K562 (cell line): ENCODE data around the gene HNRNPD. TPM values are rescaled to one million over a fixed set of nuclear protein-coding genes. Genes with fewer than 3 reads are reported as not detected.
A peak's percentile ranks its signal among the peaks of the same experiment; 100 is the strongest.
"Not testable (repeated sequence)": the region's sequence is repeated elsewhere in the genome, so short reads cannot be mapped to it uniquely, and the experiment has no call there.

Experiments used
- ATAC-seq: fragments of 200-7000 bp; cut with Tn5 transposase; 3 replicates; pipeline ENCODE4 v1.9.1; 2020; ENCODE audit warnings: moderate library complexity
- BruUV-seq: library from RNA; stranded (reverse); fragments of 400-500 nt; replicated peaks from 2 replicates; lab custom pipeline; 2021; lab: Mats Ljungman, UMichigan
- CTCF ChIA-PET: fragments of 300-600 bp; formaldehyde crosslinking; extraction: SDS; loops from one replicate; lab custom pipeline; 2021; ENCODE audit warnings: low intra/inter-chr PET ratio; lab: Yijun Ruan, JAX
- POLR2A ChIA-PET: fragments of 300-600, 350-650 bp; sonication (Branson Sonifier 250); formaldehyde crosslinking; extraction: SDS; loops from one replicate; lab custom pipeline; 2021; ENCODE audit warnings: antibody characterized with exemption, inconsistent platforms; lab: Yijun Ruan, JAX
- DNase-seq, 4 experiments: peaks; one replicate each; pipeline versions ENCODE4 v3.0.0 to v3.0.0-alpha.2; 2011 to 2018; ENCODE audit warnings: low spot score in 3 of 4, mixed read lengths in 3 of 4; ENCODE audit errors: extremely low read depth in 1 of 4
- FAIRE-seq: peaks from 2 replicates; lab custom pipeline; 2011; peaks lifted over from hg19 to GRCh38; lab: Jason Lieb, UNC
- H2AFZ ChIP-seq: 2 replicates; pipeline ENCODE4 v1.6.0; 2011; ENCODE audit warnings: low read depth, low read length, control low read depth, inconsistent platforms
- H3K27ac ChIP-seq: fragments of 200-600 bp; 3 replicates; pipeline ENCODE4 v1.8.0; 2011; ENCODE audit warnings: low read depth, mild to moderate bottlenecking, control low read depth, inconsistent platforms, low read length, moderate library complexity, mixed read lengths; ENCODE audit errors: extremely low read depth
- H3K27me3 ChIP-seq, 2 experiments: fragments of 300-600 bp in 1 of 2; 2 replicates in 1 of 2; 3 replicates in 1 of 2; pipeline versions ENCODE4 v1.6.0 to v1.8.0; 2011; ENCODE audit warnings: inconsistent platforms in 2 of 2, low read length in 2 of 2, mild to moderate bottlenecking in 1 of 2, mixed read lengths in 1 of 2, moderate library complexity in 1 of 2; ENCODE audit not compliant: control insufficient read depth in 2 of 2, insufficient read depth in 2 of 2
- H3K36me3 ChIP-seq: fragments of 300-600 bp; 3 replicates; pipeline ENCODE4 v1.8.0; 2011; ENCODE audit warnings: mild to moderate bottlenecking, low read length, inconsistent platforms; ENCODE audit not compliant: control insufficient read depth, insufficient read depth
- H3K4me1 ChIP-seq, 2 experiments: fragments of 200-600 bp in 1 of 2; replicated peaks in 1 of 2; 2 replicates in 1 of 2; 3 replicates in 1 of 2; pipeline versions ENCODE4 v1.5.1 to v1.8.0; 2011; ENCODE audit warnings: inconsistent platforms in 2 of 2, low read length in 2 of 2, mild to moderate bottlenecking in 1 of 2, mixed read lengths in 1 of 2, moderate library complexity in 1 of 2; ENCODE audit not compliant: control insufficient read depth in 2 of 2, insufficient read depth in 2 of 2
- H3K4me2 ChIP-seq: 2 replicates; pipeline ENCODE4 v1.6.1; 2011; ENCODE audit warnings: low read length, control low read depth, inconsistent platforms, mixed read lengths; ENCODE audit not compliant: insufficient read depth
- H3K4me3 ChIP-seq: fragments of 200-600 bp; sonication (generic), shearing (Covaris generic); 2 replicates; pipeline ENCODE4 v1.5.1; 2016; ENCODE audit warnings: control low read depth, inconsistent platforms
- H3K79me2 ChIP-seq: fragments of 200-600 bp; 3 replicates; pipeline ENCODE4 v1.8.0; 2011; ENCODE audit warnings: low read length, inconsistent platforms; ENCODE audit not compliant: control insufficient read depth, insufficient read depth
- H3K9ac ChIP-seq, 2 experiments: 2 replicates each; pipeline versions ENCODE4 v1.6.0 to v1.6.1; 2011; ENCODE audit warnings: low read depth in 2 of 2, low read length in 2 of 2, control low read depth in 1 of 2, inconsistent platforms in 1 of 2, mild to moderate bottlenecking in 1 of 2, mixed read lengths in 1 of 2; ENCODE audit not compliant: insufficient read depth in 1 of 2
- H3K9me1 ChIP-seq: one replicate; pipeline ENCODE4 v1.6.0; 2011; ENCODE audit warnings: inconsistent platforms, mild to moderate bottlenecking, low read length, moderate library complexity; ENCODE audit not compliant: control insufficient read depth, insufficient read depth
- H3K9me3 ChIP-seq: replicated peaks from 2 replicates; pipeline ENCODE4 v1.5.1; 2011; ENCODE audit warnings: low read depth, low read length, inconsistent platforms; ENCODE audit not compliant: control insufficient read depth, insufficient read depth
- H4K20me1 ChIP-seq: replicated peaks from 2 replicates; pipeline ENCODE4 v1.6.1; 2011; ENCODE audit warnings: low read length, inconsistent platforms, mixed read lengths; ENCODE audit not compliant: control insufficient read depth, insufficient read depth
- GATA2 ChIP-seq: sonication (generic); formaldehyde crosslinking; IDR thresholded peaks from 2 replicates; pipeline ENCODE4 v1.4.0; 2020; ENCODE audit warnings: mild to moderate bottlenecking, missing genetic modification reagents
- NCOA1 ChIP-seq: fragments of 450-650 bp; IDR thresholded peaks from 2 replicates; pipeline ENCODE4 v1.6.1; 2016; ENCODE audit warnings: low read depth
- STAT5B ChIP-seq: fragments of 250-450 bp; sonication (Bioruptor Pico); IDR thresholded peaks from 2 replicates; pipeline ENCODE4 v1.8.0; 2021; ENCODE audit warnings: mild to moderate bottlenecking, inconsistent platforms
- ZNF398 ChIP-seq: fragments of 250-450 bp; sonication (Bioruptor Pico); IDR thresholded peaks from 2 replicates; pipeline ENCODE4 v1.8.0; 2021; ENCODE audit warnings: moderate library complexity, mild to moderate bottlenecking, inconsistent platforms
- WGBS: fragments of 100-300 bp; shearing (Covaris generic); methylation state at CpG from one replicate; pipeline ENCODE4 v1.1.6; 2016; ENCODE audit warnings: low coverage, mixed read lengths; ENCODE audit not compliant: insufficient coverage; ENCODE audit errors: missing lambda C conversion rate; 5-methylcytosine and 5-hydroxymethylcytosine counted together
- in situ Hi-C: fragments of 300-500 bp; cut with MboI; formaldehyde crosslinking; loops from 4 replicates; pipeline ENCODE4 v1.15.0; 2018; ENCODE audit warnings: inconsistent platforms, mixed read lengths
- intact Hi-C: fragments of 100-400 bp; cut with micrococcal nuclease; formaldehyde crosslinking; loops from 2 replicates; pipeline ENCODE4 v1.14.2; 2022
- polyA plus RNA-seq, 8 experiments: library from polyadenylated mRNA; depleted of rRNA in 4 of 8; stranded (reverse) in 5 of 8; unstranded in 3 of 8; fragments of >200 nt; fragmentation: Nextera tagmentation in 2 of 8; fragmentation: Illumina TruSeq in 1 of 8; extraction: Ambion mirVana in 2 of 8; extraction: Trizol in 1 of 8; gene quantifications; 2 replicates each; pipeline versions ENCODE4 v1.2.1 to v1.2.3, GENCODE V29; 2011 to 2014; ENCODE audit warnings: inconsistent platforms in 1 of 8, missing spikeins in 1 of 8
- total RNA-seq, 7 experiments: library from RNA; depleted of rRNA in 6 of 7; stranded (reverse); fragments of >200 nt in 6 of 7; fragmentation: Illumina TruSeq in 2 of 7; extraction: Trizol in 2 of 7; gene quantifications; 2 replicates each; pipeline versions ENCODE4 v1.2.1 to v1.2.3, GENCODE V29; 2011 to 2021; ENCODE audit warnings: low replicate concordance in 1 of 7
- TF ChIP-seq, protein P1 (sequence below): sonication (generic); formaldehyde crosslinking; IDR thresholded peaks from 2 replicates; pipeline ENCODE4 v1.8.1; 2023; ENCODE audit warnings: missing genetic modification reagents, mild to moderate bottlenecking, borderline replicate concordance
- TF ChIP-seq, protein P2 (sequence below): fragments of 450-650 bp; formaldehyde crosslinking; IDR thresholded peaks from 2 replicates; pipeline ENCODE4 v1.4.0; 2020; ENCODE audit warnings: mild to moderate bottlenecking, mixed read lengths

HNRNPD gene
- total and polyA plus RNA-seq, 9 of the 15 experiments (the other 6 are each of a cell fraction or from before 2014, with no cell fraction given): 92.4 to 955 (median 160) TPM

DNA sequence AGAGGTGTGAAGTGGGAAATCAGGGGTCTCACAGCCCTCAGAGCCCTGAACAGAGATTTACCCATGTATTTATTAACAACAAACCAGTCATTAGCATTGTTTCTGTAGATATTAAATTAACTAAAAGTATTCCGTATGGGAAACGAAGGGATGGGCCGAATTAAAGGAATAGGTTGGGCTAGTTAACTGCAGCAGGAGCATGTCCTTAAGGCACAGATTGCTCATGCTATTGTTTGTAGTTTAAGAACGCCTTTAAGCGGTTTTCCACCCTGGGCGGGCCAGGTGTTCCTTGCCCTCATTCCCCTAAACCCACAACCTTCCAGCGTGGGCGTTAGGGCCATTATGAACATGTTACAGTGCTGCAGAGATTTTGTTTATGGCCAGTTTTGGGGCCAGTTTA is 12.5 kb upstream of the HNRNPD start:
- H3K27me3 ChIP-seq, DNase-seq, H3K79me2 ChIP-seq, H4K20me1 ChIP-seq, H3K9me3 ChIP-seq, FAIRE-seq, in situ Hi-C loops, H3K36me3 ChIP-seq, H3K4me1 ChIP-seq, H3K27ac ChIP-seq, ATAC-seq, H3K4me3 ChIP-seq, BruUV-seq, intact Hi-C loops, H2AFZ ChIP-seq, H3K9ac ChIP-seq, H3K4me2 ChIP-seq, CTCF ChIA-PET, H3K9me1 ChIP-seq: not testable (repeated sequence)
- 24% methylated on average over 8 of the region's 8 CpGs for WGBS
- POLR2A ChIA-PET: interaction anchor here (0.9 kb wide), 1 partner anchor 10 kb away, joined by 3 read pairs; no protein-coding TSS in a partner anchor

DNA sequence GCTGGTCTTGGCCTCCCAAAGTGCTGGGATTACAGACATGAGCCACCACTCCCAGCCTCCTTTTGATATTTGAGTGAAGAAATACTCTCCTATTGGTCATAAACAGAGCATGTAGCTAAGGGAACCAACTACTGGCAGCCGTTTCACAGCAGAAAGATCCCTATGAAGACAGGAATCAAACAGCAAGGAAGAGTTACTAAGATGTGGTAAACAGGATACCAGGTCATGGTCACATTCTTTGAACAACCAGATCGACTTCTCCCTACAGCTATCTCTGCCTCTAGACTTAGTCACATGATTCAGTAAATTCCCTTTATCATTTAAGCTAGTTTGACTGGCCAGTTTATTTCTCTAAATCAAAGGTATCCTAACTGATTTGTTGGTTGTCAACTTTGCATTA is 9.0 kb upstream of the HNRNPD start:
- in situ Hi-C loops: no loop called here
- no peak for DNase-seq
- H3K4me2 ChIP-seq: no peak overlapping the region
- no peak for TF ChIP-seq NCOA1
- TF ChIP-seq, protein P1, sequence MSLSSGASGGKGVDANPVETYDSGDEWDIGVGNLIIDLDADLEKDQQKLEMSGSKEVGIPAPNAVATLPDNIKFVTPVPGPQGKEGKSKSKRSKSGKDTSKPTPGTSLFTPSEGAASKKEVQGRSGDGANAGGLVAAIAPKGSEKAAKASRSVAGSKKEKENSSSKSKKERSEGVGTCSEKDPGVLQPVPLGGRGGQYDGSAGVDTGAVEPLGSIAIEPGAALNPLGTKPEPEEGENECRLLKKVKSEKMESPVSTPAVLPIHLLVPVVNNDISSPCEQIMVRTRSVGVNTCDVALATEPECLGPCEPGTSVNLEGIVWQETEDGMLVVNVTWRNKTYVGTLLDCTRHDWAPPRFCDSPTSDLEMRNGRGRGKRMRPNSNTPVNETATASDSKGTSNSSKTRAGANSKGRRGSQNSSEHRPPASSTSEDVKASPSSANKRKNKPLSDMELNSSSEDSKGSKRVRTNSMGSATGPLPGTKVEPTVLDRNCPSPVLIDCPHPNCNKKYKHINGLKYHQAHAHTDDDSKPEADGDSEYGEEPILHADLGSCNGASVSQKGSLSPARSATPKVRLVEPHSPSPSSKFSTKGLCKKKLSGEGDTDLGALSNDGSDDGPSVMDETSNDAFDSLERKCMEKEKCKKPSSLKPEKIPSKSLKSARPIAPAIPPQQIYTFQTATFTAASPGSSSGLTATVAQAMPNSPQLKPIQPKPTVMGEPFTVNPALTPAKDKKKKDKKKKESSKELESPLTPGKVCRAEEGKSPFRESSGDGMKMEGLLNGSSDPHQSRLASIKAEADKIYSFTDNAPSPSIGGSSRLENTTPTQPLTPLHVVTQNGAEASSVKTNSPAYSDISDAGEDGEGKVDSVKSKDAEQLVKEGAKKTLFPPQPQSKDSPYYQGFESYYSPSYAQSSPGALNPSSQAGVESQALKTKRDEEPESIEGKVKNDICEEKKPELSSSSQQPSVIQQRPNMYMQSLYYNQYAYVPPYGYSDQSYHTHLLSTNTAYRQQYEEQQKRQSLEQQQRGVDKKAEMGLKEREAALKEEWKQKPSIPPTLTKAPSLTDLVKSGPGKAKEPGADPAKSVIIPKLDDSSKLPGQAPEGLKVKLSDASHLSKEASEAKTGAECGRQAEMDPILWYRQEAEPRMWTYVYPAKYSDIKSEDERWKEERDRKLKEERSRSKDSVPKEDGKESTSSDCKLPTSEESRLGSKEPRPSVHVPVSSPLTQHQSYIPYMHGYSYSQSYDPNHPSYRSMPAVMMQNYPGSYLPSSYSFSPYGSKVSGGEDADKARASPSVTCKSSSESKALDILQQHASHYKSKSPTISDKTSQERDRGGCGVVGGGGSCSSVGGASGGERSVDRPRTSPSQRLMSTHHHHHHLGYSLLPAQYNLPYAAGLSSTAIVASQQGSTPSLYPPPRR (CRISPR knock-in tag): no peak
- no peak for TF ChIP-seq ZNF398 (CRISPR knock-in tag)
- TF ChIP-seq, protein P2, sequence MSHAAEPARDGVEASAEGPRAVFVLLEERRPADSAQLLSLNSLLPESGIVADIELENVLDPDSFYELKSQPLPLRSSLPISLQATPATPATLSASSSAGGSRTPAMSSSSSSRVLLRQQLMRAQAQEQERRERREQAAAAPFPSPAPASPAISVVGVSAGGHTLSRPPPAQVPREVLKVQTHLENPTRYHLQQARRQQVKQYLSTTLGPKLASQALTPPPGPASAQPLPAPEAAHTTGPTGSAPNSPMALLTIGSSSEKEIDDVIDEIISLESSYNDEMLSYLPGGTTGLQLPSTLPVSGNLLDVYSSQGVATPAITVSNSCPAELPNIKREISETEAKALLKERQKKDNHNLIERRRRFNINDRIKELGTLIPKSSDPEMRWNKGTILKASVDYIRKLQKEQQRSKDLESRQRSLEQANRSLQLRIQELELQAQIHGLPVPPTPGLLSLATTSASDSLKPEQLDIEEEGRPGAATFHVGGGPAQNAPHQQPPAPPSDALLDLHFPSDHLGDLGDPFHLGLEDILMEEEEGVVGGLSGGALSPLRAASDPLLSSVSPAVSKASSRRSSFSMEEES (CRISPR knock-in tag): peak; percentile 32; the same call in 1 of the 2 replicates
- TF ChIP-seq GATA2 (CRISPR knock-in tag): no peak
- TF ChIP-seq STAT5B (CRISPR knock-in tag): no peak

More for the DNA sequence above, 9.0 kb upstream of the HNRNPD start:
- Histone ChIP-seq H3K27ac (no peak overlapping the region), H3K79me2 (no peaks in the 10 kb centered on the region), H3K36me3 (no peaks in the 10 kb centered on the region), H2AFZ (no peak overlapping the region), H3K9ac (no peak overlapping the region), H3K9me3 (no peaks in the 10 kb centered on the region), H3K27me3 (no peaks in the 10 kb centered on the region), H3K4me1 (peaks cover 0 to 5% of the 10 kb centered on the region in 2 experiments; a peak in 2 of 5 replicates), H3K9me1 (no peaks in the 10 kb centered on the region), H4K20me1 (no peaks in the 10 kb centered on the region), H3K4me3 (no peak overlapping the region)
- intact Hi-C loops: no loop called here
- FAIRE-seq: no peak
- WGBS: 32% methylated on average over 2 of the region's 2 CpGs
- no peak for ATAC-seq
- BruUV-seq: no TSS peak
- ChIA-PET POLR2A (interaction anchor here (1.7 kb wide), 1 partner anchor 9 kb away, joined by 8 read pairs; the partner anchor contains the start of gene HNRNPD), CTCF (no interaction called here)
